SK-N-SH (cell line): ENCODE data around the gene TMA16. TPM values are rescaled to one million over a fixed set of nuclear protein-coding genes. Genes with fewer than 3 reads are reported as not detected.

ENCODE experiments used
- CTCF ChIA-PET: fragments of 300-600, 350-600 bp; formaldehyde crosslinking; extraction: SDS; loops from one replicate; lab custom pipeline; 2021; lab: Yijun Ruan, JAX
- POLR2A ChIA-PET: fragments of 350-600 bp; sonication (Branson Sonifier 250); formaldehyde crosslinking; extraction: SDS; loops from one replicate; lab custom pipeline; 2020; ENCODE audit warnings: antibody characterized with exemption, inconsistent platforms; lab: Yijun Ruan, JAX
- DNase-seq: peaks from one replicate; pipeline ENCODE4 v3.0.0; 2012
- H2AFZ ChIP-seq: fragments of 200-600 bp; sonication (generic); 2 replicates; pipeline ENCODE4 v1.8.1; 2016; ENCODE audit warnings: antibody characterized with exemption, mild to moderate bottlenecking, low read depth
- H3F3A ChIP-seq: fragments of 200-600 bp; sonication (generic); replicated peaks from 2 replicates; pipeline ENCODE3; 2016; ENCODE audit warnings: antibody characterized with exemption, mild to moderate bottlenecking; ENCODE audit not compliant: insufficient read depth
- H3K27ac ChIP-seq, 2 experiments: fragments of 200-500 bp in 1 of 2; fragments of 200-600 bp in 1 of 2; sonication (Bioruptor generic) in 1 of 2; sonication (generic), shearing (Covaris generic) in 1 of 2; 2 replicates each; pipeline versions ENCODE4 v1.5.1 to v1.6.1; 2014 to 2016; ENCODE audit warnings: low read depth in 2 of 2, inconsistent platforms in 1 of 2, low read length in 1 of 2, mild to moderate bottlenecking in 1 of 2, mixed read lengths in 1 of 2
- H3K27me3 ChIP-seq: fragments of 200-600 bp; sonication (generic), shearing (Covaris generic); 2 replicates; pipeline ENCODE4 v1.6.1; 2016; ENCODE audit warnings: mixed run types; ENCODE audit not compliant: insufficient read depth
- H3K36me3 ChIP-seq, 2 experiments: fragments of 200-500 bp in 1 of 2; fragments of 200-600 bp in 1 of 2; sonication (Bioruptor generic) in 1 of 2; sonication (generic) in 1 of 2; replicated peaks in 1 of 2; 2 replicates each; pipeline versions ENCODE3 to v1.5.1; 2014 to 2016; ENCODE audit warnings: low read length in 1 of 2, mild to moderate bottlenecking in 1 of 2; ENCODE audit not compliant: insufficient read depth in 2 of 2, control insufficient read depth in 1 of 2
- H3K4me1 ChIP-seq, 2 experiments: fragments of 200-500 bp in 1 of 2; fragments of 200-600 bp in 1 of 2; sonication (Bioruptor generic) in 1 of 2; sonication (generic), shearing (Covaris generic) in 1 of 2; 2 replicates each; pipeline versions ENCODE4 v1.5.1 to v1.6.1; 2014 to 2016; ENCODE audit warnings: low read depth in 1 of 2, low read length in 1 of 2, mixed run types in 1 of 2; ENCODE audit not compliant: insufficient read depth in 2 of 2, control insufficient read depth in 1 of 2
- H3K4me2 ChIP-seq: fragments of 200-600 bp; sonication (generic), shearing (Covaris generic); 2 replicates; pipeline ENCODE4 v1.6.1; 2017; ENCODE audit warnings: mixed run types
- H3K4me3 ChIP-seq, 2 experiments: fragments of 200-500 bp in 1 of 2; fragments of 200-600 bp in 1 of 2; sonication (Bioruptor generic) in 1 of 2; sonication (generic), shearing (Covaris generic) in 1 of 2; 2 replicates each; pipeline versions ENCODE4 v1.5.1 to v1.8.1; 2014 to 2016; ENCODE audit warnings: low read depth in 2 of 2, inconsistent platforms in 1 of 2, low read length in 1 of 2, mild to moderate bottlenecking in 1 of 2, mixed read lengths in 1 of 2, moderate library complexity in 1 of 2
- H3K79me2 ChIP-seq: fragments of 200-600 bp; sonication (generic); 2 replicates; pipeline ENCODE4 v1.8.1; 2017; ENCODE audit warnings: mild to moderate bottlenecking; ENCODE audit not compliant: insufficient read depth
- H3K9ac ChIP-seq: fragments of 200-600 bp; sonication (generic); 2 replicates; pipeline ENCODE4 v1.6.1; 2017; ENCODE audit warnings: mixed run types
- H3K9me2 ChIP-seq: fragments of 200-600 bp; sonication (generic); 2 replicates; pipeline ENCODE4 v1.6.1; 2017; ENCODE audit warnings: mixed run types
- H3K9me3 ChIP-seq: fragments of 200-600 bp; sonication (generic); 2 replicates; pipeline ENCODE4 v1.6.1; 2017; ENCODE audit warnings: mixed run types, mild to moderate bottlenecking, moderate library complexity
- H4K20me1 ChIP-seq: fragments of 200-600 bp; sonication (generic); 2 replicates; pipeline ENCODE4 v1.6.1; 2017; ENCODE audit warnings: mild to moderate bottlenecking, mixed run types; ENCODE audit not compliant: insufficient read depth
- CHD2 ChIP-seq: fragments of 150-350 bp; IDR thresholded peaks from 2 replicates; pipeline ENCODE4 v1.6.1; 2018; ENCODE audit warnings: low read length; ENCODE audit not compliant: partially characterized antibody
- EZH2phosphoT487 ChIP-seq: fragments of 200-600 bp; sonication (generic); IDR thresholded peaks from 2 replicates; pipeline ENCODE4 v1.6.1; 2017; ENCODE audit warnings: low read depth, mixed run types, mild to moderate bottlenecking, antibody characterized with exemption, moderate library complexity, borderline replicate concordance
- FOSL2 ChIP-seq: IDR thresholded peaks from 2 replicates; pipeline ENCODE4 v1.4.0; 2012; ENCODE audit warnings: low read depth, mild to moderate bottlenecking, moderate library complexity, borderline replicate concordance
- FOXJ3 ChIP-seq: sonication (generic); formaldehyde crosslinking; IDR thresholded peaks from 2 replicates; pipeline ENCODE4 v1.5.1; 2020; ENCODE audit warnings: mild to moderate bottlenecking, missing genetic modification reagents
- FOXM1 ChIP-seq: IDR thresholded peaks from 2 replicates; pipeline ENCODE4 v1.4.0; 2012; ENCODE audit warnings: low read depth, mild to moderate bottlenecking
- GABPA ChIP-seq: IDR thresholded peaks from 2 replicates; pipeline ENCODE4 v1.4.0; 2012; ENCODE audit warnings: low read depth, mild to moderate bottlenecking
- GATA2 ChIP-seq: sonication (generic); formaldehyde crosslinking; IDR thresholded peaks from 2 replicates; pipeline ENCODE4 v1.5.0; 2020; ENCODE audit warnings: mild to moderate bottlenecking, missing genetic modification reagents
- JUND ChIP-seq: IDR thresholded peaks from 2 replicates; pipeline ENCODE4 v1.4.0; 2012
- NFIC ChIP-seq: IDR thresholded peaks from 2 replicates; pipeline ENCODE4 v1.4.0; 2012; ENCODE audit warnings: borderline replicate concordance
- RFX5 ChIP-seq: IDR thresholded peaks from 2 replicates; pipeline ENCODE4 v1.6.1; 2012; ENCODE audit warnings: mild to moderate bottlenecking, improper control_type of control experiment, low read length
- TAF1 ChIP-seq: IDR thresholded peaks from 2 replicates; pipeline ENCODE4 v1.6.1; 2012; ENCODE audit warnings: low read depth, mild to moderate bottlenecking, low read length, moderate library complexity, borderline replicate concordance
- YY1 ChIP-seq: IDR thresholded peaks from 2 replicates; pipeline ENCODE4 v1.4.0; 2012; ENCODE audit warnings: low read depth, mild to moderate bottlenecking
- WGBS: methylation state at CpG from one replicate; pipeline ENCODE4 v1.1.6; 2017; ENCODE audit warnings: low lambda C conversion rate; 5-methylcytosine and 5-hydroxymethylcytosine counted together
- polyA plus RNA-seq, 3 experiments: library from polyadenylated mRNA; depleted of rRNA; stranded (reverse); fragments of >200 nt; gene quantifications; 2 replicates each; pipeline ENCODE4 v1.2.3, GENCODE V29; 2012
- TF ChIP-seq, protein P1 (sequence below): IDR thresholded peaks from 2 replicates; pipeline ENCODE4 v1.4.0; 2012; ENCODE audit warnings: low read depth, borderline replicate concordance
- TF ChIP-seq, protein P2 (sequence below): fragments of 200-600 bp; sonication (generic); IDR thresholded peaks from 2 replicates; pipeline ENCODE4 v1.6.1; 2017; ENCODE audit warnings: antibody characterized with exemption, mild to moderate bottlenecking, moderate library complexity
- TF ChIP-seq, protein P3 (sequence below): fragments of 150-350 bp; IDR thresholded peaks from 2 replicates; pipeline ENCODE4 v1.6.1; 2016; ENCODE audit warnings: mild to moderate bottlenecking, low read depth, low read length
- TF ChIP-seq, protein P4 (sequence below): IDR thresholded peaks from 2 replicates; pipeline ENCODE4 v1.4.0; 2012; ENCODE audit warnings: low read depth
- TF ChIP-seq, protein P5 (sequence below): IDR thresholded peaks from 2 replicates; pipeline ENCODE4 v1.6.1; 2012; ENCODE audit warnings: mild to moderate bottlenecking, low read depth, low read length, moderate library complexity

Gene TMA16
- polyA plus RNA-seq, 1 of the 3 experiments (the other 2 are of a cell fraction), result 10.0 TPM

DNA sequence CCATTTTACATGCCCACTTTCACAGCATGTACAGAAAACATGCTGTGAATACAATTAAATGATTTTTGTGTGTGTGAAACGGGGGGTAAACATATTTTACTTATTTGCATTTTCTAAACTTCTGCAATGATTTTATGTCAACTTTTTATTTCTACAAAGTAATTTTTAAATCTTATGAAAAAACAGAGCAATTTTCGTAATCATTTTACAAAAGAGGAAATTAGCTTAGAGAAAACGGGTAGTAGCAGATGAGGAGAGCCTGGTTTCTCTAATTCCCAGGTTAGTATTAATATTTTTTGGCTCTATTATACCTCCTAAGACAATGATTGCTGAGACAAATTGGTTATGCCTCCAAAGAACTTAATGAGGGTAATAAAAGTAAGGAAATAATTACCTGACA is 24.1 kb upstream of the TMA16 start:
- POLR2A ChIA-PET, result no interaction called here

DNA sequence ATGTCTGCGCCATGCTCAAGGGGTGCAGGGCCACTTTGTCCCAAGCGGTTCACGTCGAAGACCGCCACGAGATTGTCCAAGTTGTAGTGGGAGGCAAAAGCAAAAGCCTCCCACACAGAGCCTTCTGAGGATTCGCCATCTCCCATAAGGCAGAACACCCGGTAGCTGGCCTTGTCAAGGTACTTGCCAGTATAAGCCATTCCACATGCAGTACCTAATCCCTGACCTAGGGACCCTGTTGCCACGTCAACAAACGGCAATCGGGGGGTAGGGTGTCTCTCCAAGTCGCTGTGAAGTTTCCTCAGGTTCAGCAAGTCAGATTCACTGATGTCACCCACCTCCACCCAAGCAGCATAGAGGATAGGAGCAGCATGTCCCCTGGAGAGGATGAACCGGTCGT is 21.4 kb upstream of the TMA16 start:
- H3K27me3 ChIP-seq, result peaks cover 19% of the 10 kb centered on the region; the same call in 1 of the 2 replicates
- no peak overlapping the region for H3K27ac ChIP-seq
- 22% methylated on average over 8 of the region's 14 CpGs for WGBS
- no peaks in the 10 kb centered on the region for H3K9me3 ChIP-seq
- H3K4me3 ChIP-seq, result no peak overlapping the region
- ChIA-PET CTCF (interaction anchor here (1.1 kb wide), 1 partner anchor 327 kb away, joined by 3 read pairs; no protein-coding TSS in a partner anchor), POLR2A (no interaction called here)
- H3K36me3 ChIP-seq, result no peaks in the 10 kb centered on the region
- DNase-seq, result no peak
- H3K4me1 ChIP-seq, result no peaks in the 10 kb centered on the region
- H2AFZ ChIP-seq, result no peak overlapping the region
- H3K4me2 ChIP-seq, result no peak overlapping the region
- no peaks in the 10 kb centered on the region for H3K9me2 ChIP-seq
- H3K9ac ChIP-seq, result no peak overlapping the region
- TF ChIP-seq GATA2 (CRISPR knock-in tag) (no peak), FOXM1 (no peak), TAF1 (no peak), YY1 (no peak), EZH2phosphoT487 (no peak), FOXJ3 (CRISPR knock-in tag) (no peak), JUND (no peak), CHD2 (no peak)
- TF ChIP-seq, protein P1, sequence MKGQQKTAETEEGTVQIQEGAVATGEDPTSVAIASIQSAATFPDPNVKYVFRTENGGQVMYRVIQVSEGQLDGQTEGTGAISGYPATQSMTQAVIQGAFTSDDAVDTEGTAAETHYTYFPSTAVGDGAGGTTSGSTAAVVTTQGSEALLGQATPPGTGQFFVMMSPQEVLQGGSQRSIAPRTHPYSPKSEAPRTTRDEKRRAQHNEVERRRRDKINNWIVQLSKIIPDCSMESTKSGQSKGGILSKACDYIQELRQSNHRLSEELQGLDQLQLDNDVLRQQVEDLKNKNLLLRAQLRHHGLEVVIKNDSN, result no peak
- TF ChIP-seq, protein P2, sequence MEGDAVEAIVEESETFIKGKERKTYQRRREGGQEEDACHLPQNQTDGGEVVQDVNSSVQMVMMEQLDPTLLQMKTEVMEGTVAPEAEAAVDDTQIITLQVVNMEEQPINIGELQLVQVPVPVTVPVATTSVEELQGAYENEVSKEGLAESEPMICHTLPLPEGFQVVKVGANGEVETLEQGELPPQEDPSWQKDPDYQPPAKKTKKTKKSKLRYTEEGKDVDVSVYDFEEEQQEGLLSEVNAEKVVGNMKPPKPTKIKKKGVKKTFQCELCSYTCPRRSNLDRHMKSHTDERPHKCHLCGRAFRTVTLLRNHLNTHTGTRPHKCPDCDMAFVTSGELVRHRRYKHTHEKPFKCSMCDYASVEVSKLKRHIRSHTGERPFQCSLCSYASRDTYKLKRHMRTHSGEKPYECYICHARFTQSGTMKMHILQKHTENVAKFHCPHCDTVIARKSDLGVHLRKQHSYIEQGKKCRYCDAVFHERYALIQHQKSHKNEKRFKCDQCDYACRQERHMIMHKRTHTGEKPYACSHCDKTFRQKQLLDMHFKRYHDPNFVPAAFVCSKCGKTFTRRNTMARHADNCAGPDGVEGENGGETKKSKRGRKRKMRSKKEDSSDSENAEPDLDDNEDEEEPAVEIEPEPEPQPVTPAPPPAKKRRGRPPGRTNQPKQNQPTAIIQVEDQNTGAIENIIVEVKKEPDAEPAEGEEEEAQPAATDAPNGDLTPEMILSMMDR, result no peak
- TF ChIP-seq, protein P3, sequence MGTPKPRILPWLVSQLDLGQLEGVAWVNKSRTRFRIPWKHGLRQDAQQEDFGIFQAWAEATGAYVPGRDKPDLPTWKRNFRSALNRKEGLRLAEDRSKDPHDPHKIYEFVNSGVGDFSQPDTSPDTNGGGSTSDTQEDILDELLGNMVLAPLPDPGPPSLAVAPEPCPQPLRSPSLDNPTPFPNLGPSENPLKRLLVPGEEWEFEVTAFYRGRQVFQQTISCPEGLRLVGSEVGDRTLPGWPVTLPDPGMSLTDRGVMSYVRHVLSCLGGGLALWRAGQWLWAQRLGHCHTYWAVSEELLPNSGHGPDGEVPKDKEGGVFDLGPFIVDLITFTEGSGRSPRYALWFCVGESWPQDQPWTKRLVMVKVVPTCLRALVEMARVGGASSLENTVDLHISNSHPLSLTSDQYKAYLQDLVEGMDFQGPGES, result no peak
- TF ChIP-seq, protein P4, sequence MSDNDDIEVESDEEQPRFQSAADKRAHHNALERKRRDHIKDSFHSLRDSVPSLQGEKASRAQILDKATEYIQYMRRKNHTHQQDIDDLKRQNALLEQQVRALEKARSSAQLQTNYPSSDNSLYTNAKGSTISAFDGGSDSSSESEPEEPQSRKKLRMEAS, result no peak
- no peaks in the 10 kb centered on the region for H4K20me1 ChIP-seq
- H3F3A ChIP-seq, result no peaks in the 10 kb centered on the region
- no peaks in the 10 kb centered on the region for H3K79me2 ChIP-seq

More for the DNA sequence above, 24.1 kb upstream of the TMA16 start:
- no peak overlapping the region for H3K27ac ChIP-seq
- CTCF ChIA-PET, result interaction anchor here (0.7 to 2.7 kb wide), 4 partner anchors 9 to 80 kb away, joined by 3 to 12 read pairs (median 4); no protein-coding TSS in a partner anchor
- DNase-seq, result no peak
- no peak overlapping the region for H3K9ac ChIP-seq
- TF ChIP-seq, protein P5, sequence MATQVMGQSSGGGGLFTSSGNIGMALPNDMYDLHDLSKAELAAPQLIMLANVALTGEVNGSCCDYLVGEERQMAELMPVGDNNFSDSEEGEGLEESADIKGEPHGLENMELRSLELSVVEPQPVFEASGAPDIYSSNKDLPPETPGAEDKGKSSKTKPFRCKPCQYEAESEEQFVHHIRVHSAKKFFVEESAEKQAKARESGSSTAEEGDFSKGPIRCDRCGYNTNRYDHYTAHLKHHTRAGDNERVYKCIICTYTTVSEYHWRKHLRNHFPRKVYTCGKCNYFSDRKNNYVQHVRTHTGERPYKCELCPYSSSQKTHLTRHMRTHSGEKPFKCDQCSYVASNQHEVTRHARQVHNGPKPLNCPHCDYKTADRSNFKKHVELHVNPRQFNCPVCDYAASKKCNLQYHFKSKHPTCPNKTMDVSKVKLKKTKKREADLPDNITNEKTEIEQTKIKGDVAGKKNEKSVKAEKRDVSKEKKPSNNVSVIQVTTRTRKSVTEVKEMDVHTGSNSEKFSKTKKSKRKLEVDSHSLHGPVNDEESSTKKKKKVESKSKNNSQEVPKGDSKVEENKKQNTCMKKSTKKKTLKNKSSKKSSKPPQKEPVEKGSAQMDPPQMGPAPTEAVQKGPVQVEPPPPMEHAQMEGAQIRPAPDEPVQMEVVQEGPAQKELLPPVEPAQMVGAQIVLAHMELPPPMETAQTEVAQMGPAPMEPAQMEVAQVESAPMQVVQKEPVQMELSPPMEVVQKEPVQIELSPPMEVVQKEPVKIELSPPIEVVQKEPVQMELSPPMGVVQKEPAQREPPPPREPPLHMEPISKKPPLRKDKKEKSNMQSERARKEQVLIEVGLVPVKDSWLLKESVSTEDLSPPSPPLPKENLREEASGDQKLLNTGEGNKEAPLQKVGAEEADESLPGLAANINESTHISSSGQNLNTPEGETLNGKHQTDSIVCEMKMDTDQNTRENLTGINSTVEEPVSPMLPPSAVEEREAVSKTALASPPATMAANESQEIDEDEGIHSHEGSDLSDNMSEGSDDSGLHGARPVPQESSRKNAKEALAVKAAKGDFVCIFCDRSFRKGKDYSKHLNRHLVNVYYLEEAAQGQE, result no peak
- TF ChIP-seq GABPA (no peak), YY1 (no peak), NFIC (no peak), FOSL2 (no peak), EZH2phosphoT487 (no peak), RFX5 (no peak), GATA2 (CRISPR knock-in tag) (no peak)
- TF ChIP-seq, protein P3, result no peak
- no peak overlapping the region for H3K4me2 ChIP-seq
- H3K27me3 ChIP-seq, result peaks cover 27% of the 10 kb centered on the region; the same call in 1 of the 2 replicates
- no peaks in the 10 kb centered on the region for H3K36me3 ChIP-seq
- no peaks in the 10 kb centered on the region for H3K79me2 ChIP-seq
- no peaks in the 10 kb centered on the region for H3K4me1 ChIP-seq
- no peaks in the 10 kb centered on the region for H3K9me3 ChIP-seq
- no peak overlapping the region for H2AFZ ChIP-seq
- H4K20me1 ChIP-seq, result no peaks in the 10 kb centered on the region
- no peaks in the 10 kb centered on the region for H3K9me2 ChIP-seq
- H3F3A ChIP-seq, result no peaks in the 10 kb centered on the region
- H3K4me3 ChIP-seq, result no peak overlapping the region
- 1% methylated on average over 3 of the region's 3 CpGs for WGBS
